HG03196 (cell line): ENCODE results near the gene ARHGAP31.

Source experiments
- ATAC-seq: cut with Tn5 transposase; IDR thresholded peaks from one replicate; pipeline ENCODE4 v1.9.1; 2021; ENCODE audit not compliant: unreplicated experiment

The ARHGAP31 gene

GRCh38 chr3:119376758-119377157 is 82.6 kb downstream of the ARHGAP31 start:
- no peak for ATAC-seq

GRCh38 chr3:119378259-119378803 is 84.1 kb downstream of the ARHGAP31 start:
- ATAC-seq, result no peak

- no peak for ATAC-seq
Measured at GRCh38 chr3:119380697-119381096, 86.5 kb downstream of the ARHGAP31 start.

GRCh38 chr3:119382134-119382533 is 88.0 kb downstream of the ARHGAP31 start:
- ATAC-seq, result no peak

- ATAC-seq, result no peak
Measured at GRCh38 chr3:119388577-119388976, 94.4 kb downstream of the ARHGAP31 start.

- peak; percentile 48 for ATAC-seq
Measured at GRCh38 chr3:119395923-119396358, 101.8 kb downstream of the ARHGAP31 start.

GRCh38 chr3:119396870-119397269 is 102.7 kb downstream of the ARHGAP31 start:
- no peak for ATAC-seq

- ATAC-seq, result no peak
Measured at GRCh38 chr3:119400466-119400865, 106.3 kb downstream of the ARHGAP31 start.

GRCh38 chr3:119401069-119401468 is 106.9 kb downstream of the ARHGAP31 start:
- ATAC-seq, result peak; percentile 53

- ATAC-seq, result no peak
Measured at GRCh38 chr3:119401503-119402440, 107.6 kb downstream of the ARHGAP31 start.

GRCh38 chr3:119402791-119403190 is 108.6 kb downstream of the ARHGAP31 start:
- ATAC-seq, result no peak

- no peak for ATAC-seq
Measured at GRCh38 chr3:119403201-119403600, 109.0 kb downstream of the ARHGAP31 start.

GRCh38 chr3:119405315-119405714 is 111.1 kb downstream of the ARHGAP31 start:
- no peak for ATAC-seq

GRCh38 chr3:119408243-119408950 is 114.2 kb downstream of the ARHGAP31 start:
- no peak for ATAC-seq

- no peak for ATAC-seq
Measured at GRCh38 chr3:119409844-119410243, 115.7 kb downstream of the ARHGAP31 start.

- no peak for ATAC-seq
Measured at GRCh38 chr3:119413603-119414280, 119.6 kb downstream of the ARHGAP31 start.

GRCh38 chr3:119416873-119417272 is 122.7 kb downstream of the ARHGAP31 start:
- no peak for ATAC-seq

GRCh38 chr3:119417771-119418512 is 123.8 kb downstream of the ARHGAP31 start:
- no peak for ATAC-seq

- ATAC-seq, result no peak
Measured at GRCh38 chr3:119418641-119419040, 124.5 kb downstream of the ARHGAP31 start.

- ATAC-seq, result no peak
Measured at GRCh38 chr3:119420196-119420595, 126.0 kb downstream of the ARHGAP31 start.
